ENCODE measurements around the gene AKR7A3.
A peak's percentile ranks its signal among the peaks of the same experiment; 100 is the strongest.

AKR7A3 gene

DNA sequence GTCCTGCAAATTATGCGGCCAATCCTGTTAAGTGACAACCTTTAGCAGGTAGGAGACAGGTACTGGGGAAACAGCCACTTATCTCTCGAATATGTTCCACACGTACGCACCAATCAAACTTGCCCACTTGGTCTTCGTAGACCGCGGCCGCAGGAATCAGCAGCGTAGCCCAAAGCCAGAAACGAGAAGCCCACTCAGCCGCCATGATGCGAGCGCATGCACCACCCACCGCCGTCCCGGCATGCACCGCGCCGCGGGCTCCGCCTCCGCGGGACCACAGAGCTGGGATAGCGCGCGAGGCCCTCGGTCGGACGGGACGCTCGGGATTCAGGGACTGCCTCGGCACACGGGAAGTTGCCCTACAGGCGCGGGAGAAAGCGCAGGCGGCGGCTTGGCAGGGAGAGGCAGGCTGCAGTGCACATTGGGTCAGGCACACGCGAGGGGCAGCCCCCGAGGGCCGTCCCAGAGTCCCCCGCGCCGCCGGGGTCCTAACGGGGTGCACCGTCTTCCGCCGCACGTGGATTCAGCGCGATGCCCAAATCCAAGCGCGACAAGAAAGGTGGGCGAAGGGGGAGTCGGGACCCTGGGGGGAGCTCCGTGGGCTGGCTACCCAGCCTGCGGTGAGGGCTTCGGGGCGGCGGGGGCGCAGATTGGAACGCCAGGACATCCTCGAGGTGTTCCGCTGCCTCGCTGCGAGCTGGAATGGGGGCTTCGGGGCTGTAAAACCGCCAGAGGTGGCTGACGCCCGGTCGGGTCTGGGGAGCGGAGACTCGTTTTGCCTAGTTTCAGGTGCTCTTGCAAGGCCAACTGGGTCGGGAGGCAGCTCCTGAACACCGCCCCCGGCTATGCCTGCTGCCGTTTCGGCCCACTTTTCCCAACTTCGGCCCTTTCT lies 37.0 kb downstream of the AKR7A3 start, which contains the start of the genes EMC1 and MRTO4:
Gene EMC1 (minus strand): TSS at position 220 of the 892 bp plus-strand sequence. CDS start 15 bp downstream, at position 205.
Gene MRTO4 (plus strand): TSS at position 501 of the 892 bp plus-strand sequence. CDS start 31 bp downstream, at position 532.
- DNase-seq: peak; percentile 77

DNA sequence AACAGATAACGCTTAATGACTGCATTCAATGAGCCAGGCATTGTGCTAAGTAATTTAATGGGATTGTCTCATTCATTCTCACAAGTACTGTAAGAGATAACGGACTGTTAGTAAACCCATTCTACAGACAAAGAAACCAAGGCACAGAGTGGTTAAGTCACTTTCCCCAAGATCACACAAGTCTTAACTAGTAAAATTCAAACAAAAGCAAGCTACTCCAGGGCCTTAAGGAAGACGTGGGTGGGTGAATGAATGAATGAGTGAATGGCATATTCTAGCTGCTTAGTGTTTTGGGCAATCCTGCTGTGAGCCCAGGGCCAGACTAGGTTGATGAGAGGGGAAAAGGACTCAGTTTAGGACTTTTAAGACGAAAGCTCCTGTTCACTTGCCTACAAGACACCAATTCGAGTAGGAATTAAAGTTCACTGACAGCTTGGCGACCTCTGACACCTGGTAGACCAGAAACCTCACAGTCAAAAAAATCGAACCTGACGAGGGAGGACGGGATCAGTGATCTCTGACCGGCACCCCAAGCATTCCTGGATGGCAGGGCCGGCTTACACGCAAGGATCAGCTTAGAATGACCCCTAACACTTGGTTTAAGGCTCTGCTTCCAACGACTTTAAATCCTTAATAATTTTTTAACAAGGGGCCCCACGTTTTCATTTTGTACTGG lies 37.8 kb downstream of the AKR7A3 start:
- no peak for DNase-seq

- DNase-seq: no peak
Measured at GRCh38 chr1:19240673-19241538, 47.7 kb downstream of the AKR7A3 start.

DNA sequence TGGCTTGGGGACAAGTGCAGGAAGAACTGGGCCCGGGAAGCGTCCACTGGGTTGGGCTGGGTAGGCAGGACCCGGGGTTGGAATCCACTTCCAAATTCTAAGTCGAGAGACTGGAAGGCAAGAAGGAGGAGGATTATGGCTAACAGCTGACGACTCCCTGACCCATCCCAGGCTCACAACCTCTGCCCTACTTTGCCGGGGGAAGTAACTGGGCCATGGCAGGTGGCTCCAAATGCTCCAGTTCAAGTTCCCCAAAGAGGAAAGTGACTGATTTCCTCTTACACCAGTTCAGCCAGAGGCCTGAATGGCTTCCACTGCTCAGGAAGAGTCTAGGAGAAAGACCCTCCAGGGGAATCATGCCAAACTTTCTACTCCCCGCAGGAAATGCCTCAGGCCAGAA lies 48.7 kb downstream of the AKR7A3 start:
- no peak for DNase-seq

DNA sequence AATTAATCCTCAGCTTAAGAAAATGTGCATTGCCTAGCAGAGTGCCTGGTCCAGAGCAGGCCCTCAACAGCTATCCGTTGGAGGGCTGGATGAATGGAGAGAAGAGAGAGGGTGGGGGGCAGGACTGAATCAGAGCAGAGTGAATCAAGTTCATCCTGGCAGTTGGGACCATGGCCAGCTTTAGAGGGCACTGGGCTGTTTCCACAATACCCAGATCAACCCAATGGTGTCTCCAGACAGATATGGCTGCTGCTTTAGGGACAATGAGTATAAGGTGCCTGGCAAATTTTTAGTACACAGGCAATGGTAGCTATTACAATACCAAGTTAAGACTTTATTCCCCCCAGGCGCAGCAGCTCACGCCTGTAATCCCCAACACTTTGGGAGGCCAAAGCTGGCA lies 54.3 kb downstream of the AKR7A3 start:
- no peak for DNase-seq
